ENCODE data around the gene CNN3. TPM values are rescaled to one million over a fixed set of nuclear protein-coding genes. Genes with fewer than 3 reads are reported as not detected.

CNN3 gene
- total and polyA plus RNA-seq, 2 donors (not counting 3 experiments of a cell fraction or from before 2014, with no cell fraction given), result 174 to 392 TPM

DNA sequence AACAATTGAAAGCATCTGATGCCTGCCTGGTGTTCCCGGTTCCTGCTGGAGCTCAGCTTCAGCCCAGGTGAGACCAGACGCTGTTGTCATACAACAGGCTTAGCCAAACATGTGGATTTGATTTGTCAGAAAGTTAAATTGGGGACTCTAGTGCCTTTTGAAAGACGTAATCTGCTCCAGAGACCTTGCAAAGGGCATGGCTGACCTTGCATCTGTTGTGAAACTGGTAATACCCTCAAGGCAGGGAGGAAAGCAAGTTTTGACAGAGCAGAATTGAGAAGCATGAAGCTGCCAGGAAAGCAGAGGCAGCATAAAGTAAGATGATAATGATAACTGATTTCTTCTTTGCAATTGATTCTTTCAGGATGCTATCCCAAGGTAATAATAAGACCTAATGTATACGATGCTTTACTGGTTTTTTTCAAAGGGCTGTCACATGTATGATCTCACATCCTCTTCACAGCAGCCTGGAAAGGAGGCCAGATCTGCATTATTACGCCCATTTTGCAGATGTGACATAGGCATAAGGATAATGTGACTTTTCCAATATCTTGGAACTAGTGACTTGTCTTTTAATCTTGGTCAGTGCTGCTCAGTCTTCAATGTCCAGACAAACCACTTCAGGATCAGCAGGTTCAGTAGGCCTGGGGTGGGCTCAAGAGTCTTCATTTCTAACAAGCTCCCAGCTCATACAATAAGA is 24.7 kb upstream of the CNN3 start:
- BruUV-seq (replicated peaks), result no TSS peak
- dilution Hi-C loops (cut with MboI; ENCODE audit: extremely low pct_ligation_motif_present, low sequenced_read_pairs) (no loop called here), intact Hi-C loops (cut with micrococcal nuclease) (no loop called here)
- Histone ChIP-seq H3K36me3 (ENCODE audit: control insufficient read depth in 2 of 2, extremely low read depth in 1 of 2, insufficient read depth in 2 of 2, low read length in 2 of 2) (no peaks in the 10 kb centered on the region), H3K4me3 (replicated peaks in 1 of 3; ENCODE audit: insufficient read depth in 1 of 3, low read depth in 1 of 3, low read length in 3 of 3) (no peak overlapping the region), H3K79me2 (ENCODE audit: control insufficient read depth, insufficient read depth, low read length) (no peaks in the 10 kb centered on the region), H2AFZ (ENCODE audit: low read depth, low read length) (no peak overlapping the region), H3K4me1 (ENCODE audit: control insufficient read depth, extremely low read depth, insufficient read depth, low read length) (peaks cover 29% of the 10 kb centered on the region), H3K9me3 (replicated peaks; ENCODE audit: control insufficient read depth, insufficient read depth, low read length) (no peaks in the 10 kb centered on the region), H4K20me1 (replicated peaks; ENCODE audit: control insufficient read depth, extremely low read depth, insufficient read depth, low read length) (no peaks in the 10 kb centered on the region), H3K4me2 (ENCODE audit: insufficient read depth, low read length) (no peak overlapping the region), H3K9me1 (replicated peaks; ENCODE audit: control insufficient read depth, extremely low read depth, insufficient read depth, low read length) (peaks cover 3% of the 10 kb centered on the region), H3K27ac (ENCODE audit: insufficient read depth, low read depth, low read length) (no peak overlapping the region), H3K9ac (replicated peaks; ENCODE audit: extremely low read depth, insufficient read depth, low read length) (no peak overlapping the region), H3K27me3 (ENCODE audit: control insufficient read depth in 2 of 2, insufficient read depth in 2 of 2, low read length in 2 of 2) (no peaks in the 10 kb centered on the region)
- POLR2A ChIA-PET, result no interaction called here
- FAIRE-seq, result no peak
- TF ChIP-seq, protein P1, sequence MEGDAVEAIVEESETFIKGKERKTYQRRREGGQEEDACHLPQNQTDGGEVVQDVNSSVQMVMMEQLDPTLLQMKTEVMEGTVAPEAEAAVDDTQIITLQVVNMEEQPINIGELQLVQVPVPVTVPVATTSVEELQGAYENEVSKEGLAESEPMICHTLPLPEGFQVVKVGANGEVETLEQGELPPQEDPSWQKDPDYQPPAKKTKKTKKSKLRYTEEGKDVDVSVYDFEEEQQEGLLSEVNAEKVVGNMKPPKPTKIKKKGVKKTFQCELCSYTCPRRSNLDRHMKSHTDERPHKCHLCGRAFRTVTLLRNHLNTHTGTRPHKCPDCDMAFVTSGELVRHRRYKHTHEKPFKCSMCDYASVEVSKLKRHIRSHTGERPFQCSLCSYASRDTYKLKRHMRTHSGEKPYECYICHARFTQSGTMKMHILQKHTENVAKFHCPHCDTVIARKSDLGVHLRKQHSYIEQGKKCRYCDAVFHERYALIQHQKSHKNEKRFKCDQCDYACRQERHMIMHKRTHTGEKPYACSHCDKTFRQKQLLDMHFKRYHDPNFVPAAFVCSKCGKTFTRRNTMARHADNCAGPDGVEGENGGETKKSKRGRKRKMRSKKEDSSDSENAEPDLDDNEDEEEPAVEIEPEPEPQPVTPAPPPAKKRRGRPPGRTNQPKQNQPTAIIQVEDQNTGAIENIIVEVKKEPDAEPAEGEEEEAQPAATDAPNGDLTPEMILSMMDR (IDR thresholded peaks at IDR 0.05; ENCODE audit: extremely low read depth in 1 of 2, insufficient read depth in 1 of 2, low read depth in 1 of 2, low read length in 2 of 2), result no peak
- CTCF ChIA-PET, result interaction anchor here (1.5 kb wide), 1 partner anchor 15 kb away, joined by 3 read pairs; no protein-coding TSS in a partner anchor
- no peak for DNase-seq (ENCODE audit: low read depth, low spot score)

DNA sequence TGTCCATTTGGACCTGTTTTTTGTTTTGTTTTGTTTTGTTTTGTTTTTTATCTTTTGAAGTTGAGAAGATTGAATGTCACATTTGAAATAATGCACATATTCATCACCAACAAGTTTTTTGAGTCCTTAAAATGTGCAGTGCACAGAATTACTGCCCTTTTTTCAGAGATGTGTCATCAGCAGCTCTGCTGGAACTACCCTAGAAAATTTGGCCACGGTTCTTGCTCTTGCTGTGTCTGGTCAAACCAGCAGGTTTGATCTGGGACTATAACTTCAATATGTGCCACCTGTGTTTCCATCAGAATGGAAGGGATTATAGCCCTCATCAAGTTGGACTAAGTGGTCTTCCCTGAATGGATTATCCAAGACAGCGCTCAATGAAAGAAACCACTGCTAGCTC is 24.1 kb upstream of the CNN3 start:
- Histone ChIP-seq H3K79me2 (ENCODE audit: control insufficient read depth, insufficient read depth, low read length) (no peaks in the 10 kb centered on the region), H3K27ac (ENCODE audit: insufficient read depth, low read depth, low read length) (no peak overlapping the region), H3K9me3 (replicated peaks; ENCODE audit: control insufficient read depth, insufficient read depth, low read length) (no peaks in the 10 kb centered on the region), H3K9me1 (replicated peaks; ENCODE audit: control insufficient read depth, extremely low read depth, insufficient read depth, low read length) (no peaks in the 10 kb centered on the region), H3K4me1 (ENCODE audit: control insufficient read depth, extremely low read depth, insufficient read depth, low read length) (peaks cover 27% of the 10 kb centered on the region), H2AFZ (ENCODE audit: low read depth, low read length) (no peak overlapping the region), H3K27me3 (ENCODE audit: control insufficient read depth in 2 of 2, insufficient read depth in 2 of 2, low read length in 2 of 2) (no peaks in the 10 kb centered on the region), H3K9ac (replicated peaks; ENCODE audit: extremely low read depth, insufficient read depth, low read length) (no peak overlapping the region), H3K4me3 (replicated peaks in 1 of 3; ENCODE audit: insufficient read depth in 1 of 3, low read depth in 1 of 3, low read length in 3 of 3) (no peak overlapping the region), H3K4me2 (ENCODE audit: insufficient read depth, low read length) (no peak overlapping the region), H4K20me1 (replicated peaks; ENCODE audit: control insufficient read depth, extremely low read depth, insufficient read depth, low read length) (no peaks in the 10 kb centered on the region), H3K36me3 (ENCODE audit: control insufficient read depth in 2 of 2, extremely low read depth in 1 of 2, insufficient read depth in 2 of 2, low read length in 2 of 2) (no peaks in the 10 kb centered on the region)
- dilution Hi-C loops (cut with MboI; ENCODE audit: extremely low pct_ligation_motif_present, low sequenced_read_pairs), result no loop called here
- no peak for TF ChIP-seq EZH2 (IDR thresholded peaks at IDR 0.05; ENCODE audit: borderline replicate concordance, low read depth, low read length, severe bottlenecking)
- TF ChIP-seq, protein P1 (IDR thresholded peaks at IDR 0.05; ENCODE audit: extremely low read depth in 1 of 2, insufficient read depth in 1 of 2, low read depth in 1 of 2, low read length in 2 of 2), result no peak
- no peak for TF ChIP-seq POLR2A (IDR thresholded peaks at IDR 0.05; ENCODE audit: low read depth, low read length)
- no peak for TF ChIP-seq JUN (IDR thresholded peaks at IDR 0.05; ENCODE audit: borderline replicate concordance, insufficient read depth, insufficient read length, low read depth)
- TF ChIP-seq MYC (IDR thresholded peaks at IDR 0.05; ENCODE audit: low read depth, low read length), result no peak
- FAIRE-seq (no peak), DNase-seq (ENCODE audit: low read depth, low spot score) (no peak)
- intact Hi-C loops (cut with micrococcal nuclease), result no loop called here
- ChIA-PET POLR2A (no interaction called here), CTCF (interaction anchor here (1.5 kb wide), 1 partner anchor 14 kb away, joined by 3 read pairs; no protein-coding TSS in a partner anchor)
- no TSS peak for BruUV-seq (replicated peaks)

All from endothelial cell of umbilical vein (primary cell).